22Rv1 (cell line): Measurements from ENCODE around the gene CARD16.

ENCODE experiments used
- CTCF ChIP-seq: fragments of 450-650 bp; IDR thresholded peaks from 2 replicates; pipeline ENCODE4 v1.5.1; 2017; ENCODE audit warnings: mild to moderate bottlenecking
- ZFX ChIP-seq: fragments of 450-650 bp; IDR thresholded peaks from 2 replicates; pipeline ENCODE4 v1.6.1; 2017; ENCODE audit warnings: antibody characterized with exemption, borderline replicate concordance

GRCh38 chr11:105042178-105042577 is 3.0 kb downstream of the CARD16 start:
- TF ChIP-seq CTCF = no peak
- no peak for TF ChIP-seq ZFX
